GM12878 (cell line): ENCODE measurements around the gene GRIN2C. TPM values are rescaled to one million over a fixed set of nuclear protein-coding genes. Genes with fewer than 3 reads are reported as not detected.

Source experiments
- ATAC-seq: fragments of 200-7000 bp; cut with Tn5 transposase; 3 replicates; pipeline ENCODE4 v1.9.1; 2020; ENCODE audit warnings: mild to moderate bottlenecking, moderate library complexity
- BruUV-seq: library from RNA; stranded (reverse); fragments of 400-500 nt; replicated peaks from 2 replicates; lab custom pipeline; 2021; lab: Mats Ljungman, UMichigan
- CTCF ChIA-PET: fragments of 300-600 bp; sonication (Branson Sonifier 250); formaldehyde crosslinking; extraction: SDS; loops from one replicate; lab custom pipeline; 2021; ENCODE audit warnings: inconsistent platforms; lab: Yijun Ruan, JAX
- POLR2A ChIA-PET: fragments of 350-600 bp; formaldehyde crosslinking; extraction: SDS; loops from one replicate; lab custom pipeline; 2021; ENCODE audit warnings: inconsistent platforms; lab: Charles Lee
- RAD21 ChIA-PET: fragments of 300-600 bp; sonication (Branson Sonifier 250); formaldehyde crosslinking; loops from one replicate; lab custom pipeline; 2023; ENCODE audit warnings: antibody characterized with exemption; ENCODE audit not compliant: unreplicated experiment; lab: Charles Lee
- SMC1A ChIA-PET: fragments of 300-600 bp; sonication (Branson Sonifier 250); formaldehyde crosslinking; loops from one replicate; lab custom pipeline; 2023; ENCODE audit not compliant: unreplicated experiment, uncharacterized antibody; lab: Charles Lee
- DNase-seq: peaks from one replicate; pipeline ENCODE4 v3.0.0-alpha.2; 2011; ENCODE audit warnings: low read depth, low spot score
- FAIRE-seq: peaks from 3 replicates; lab custom pipeline; 2011; peaks lifted over from hg19 to GRCh38; lab: Jason Lieb, UNC
- H2AFZ ChIP-seq: 2 replicates; pipeline ENCODE4 v1.6.0; 2011; ENCODE audit warnings: low read depth, low read length, control low read depth; ENCODE audit not compliant: control insufficient read depth
- H3K27ac ChIP-seq: 2 replicates; pipeline ENCODE4 v1.5.1; 2011; ENCODE audit warnings: control low read depth; ENCODE audit not compliant: control insufficient read depth, insufficient read depth
- H3K27me3 ChIP-seq, 2 experiments: replicated peaks in 1 of 2; 2 replicates each; pipeline versions ENCODE4 v1.6.0 to v1.6.1; 2011; ENCODE audit warnings: low read length in 1 of 2; ENCODE audit not compliant: control insufficient read depth in 2 of 2, insufficient read depth in 2 of 2
- H3K36me3 ChIP-seq, 2 experiments: 2 replicates each; pipeline ENCODE4 v1.5.1; 2011; ENCODE audit warnings: low read length in 1 of 2; ENCODE audit not compliant: control insufficient read depth in 2 of 2, insufficient read depth in 2 of 2
- H3K4me1 ChIP-seq: 2 replicates; pipeline ENCODE4 v1.6.1; 2011; ENCODE audit warnings: mild to moderate bottlenecking, low read length, moderate library complexity, mixed read lengths; ENCODE audit not compliant: control insufficient read depth, insufficient read depth
- H3K4me2 ChIP-seq: 2 replicates; pipeline ENCODE4 v1.6.0; 2011; ENCODE audit warnings: control low read depth; ENCODE audit not compliant: control insufficient read depth, insufficient read depth
- H3K4me3 ChIP-seq: fragments of 200-600 bp; sonication (generic); 2 replicates; pipeline ENCODE4 v1.5.1; 2016
- H3K79me2 ChIP-seq: 2 replicates; pipeline ENCODE4 v1.6.0; 2011; ENCODE audit warnings: low read length; ENCODE audit not compliant: control insufficient read depth, insufficient read depth
- H3K9ac ChIP-seq: 2 replicates; pipeline ENCODE4 v1.8.0; 2011; ENCODE audit warnings: low read length, control low read depth, mixed read lengths; ENCODE audit not compliant: control insufficient read depth, insufficient read depth
- H3K9me3 ChIP-seq: replicated peaks from 3 replicates; pipeline ENCODE4 v1.5.1; 2011; ENCODE audit warnings: mild to moderate bottlenecking, low read length; ENCODE audit not compliant: control insufficient read depth, insufficient read depth
- H4K20me1 ChIP-seq: 2 replicates; pipeline ENCODE4 v1.6.0; 2011; ENCODE audit not compliant: control insufficient read depth, insufficient read depth
- BACH1 ChIP-seq: fragments of 450-650 bp; IDR thresholded peaks from 2 replicates; pipeline ENCODE4 v1.6.1; 2017; ENCODE audit warnings: mild to moderate bottlenecking, borderline replicate concordance
- CREB1 ChIP-seq: IDR thresholded peaks from 2 replicates; pipeline ENCODE4 v1.6.1; 2012; ENCODE audit warnings: low read depth, mild to moderate bottlenecking, inconsistent platforms
- ETV6 ChIP-seq, 2 experiments: fragments of 450-650 bp in 1 of 2; IDR thresholded peaks in 1 of 2; conservative IDR thresholded peaks in 1 of 2; 2 replicates each; pipeline ENCODE4 v1.6.1; 2014; ENCODE audit warnings: antibody characterized with exemption in 1 of 2, borderline replicate concordance in 1 of 2, low read depth in 1 of 2, mild to moderate bottlenecking in 1 of 2, moderate library complexity in 1 of 2
- HDAC2 ChIP-seq: fragments of 200-600 bp; sonication (generic); IDR thresholded peaks from 2 replicates; pipeline ENCODE4 v1.6.1; 2017
- IRF4 ChIP-seq: IDR thresholded peaks from 2 replicates; pipeline ENCODE4 v1.6.1; 2011; ENCODE audit warnings: low read depth, low read length
- MTA2 ChIP-seq: fragments of 450-650 bp; IDR thresholded peaks from 2 replicates; pipeline ENCODE4 v1.6.1; 2016; ENCODE audit warnings: low read depth, mild to moderate bottlenecking, moderate library complexity
- MYB ChIP-seq: fragments of 150-350 bp; IDR thresholded peaks from 2 replicates; pipeline ENCODE4 v1.6.1; 2014; ENCODE audit warnings: mild to moderate bottlenecking, low read depth, low read length, borderline replicate concordance
- NFYB ChIP-seq: IDR thresholded peaks from 2 replicates; pipeline ENCODE4 v1.6.1; 2011; ENCODE audit warnings: low read depth, mild to moderate bottlenecking, low read length, improper control_type of control experiment, moderate library complexity; ENCODE audit not compliant: insufficient read depth
- NRF1 ChIP-seq: conservative IDR thresholded peaks from 2 replicates; pipeline ENCODE4 v1.6.1; 2011; ENCODE audit warnings: mild to moderate bottlenecking, low read depth, low read length, improper control_type of control experiment
- SMARCA5 ChIP-seq: fragments of 450-650 bp; IDR thresholded peaks from 2 replicates; pipeline ENCODE4 v1.6.1; 2017; ENCODE audit warnings: mild to moderate bottlenecking
- SPI1 ChIP-seq: IDR thresholded peaks from 2 replicates; pipeline ENCODE4 v1.6.1; 2011; ENCODE audit warnings: low read depth, mild to moderate bottlenecking, low read length, moderate library complexity, borderline replicate concordance; ENCODE audit not compliant: insufficient read depth
- SREBF1 ChIP-seq: IDR thresholded peaks from 2 replicates; pipeline ENCODE4 v1.6.1; 2012; ENCODE audit warnings: mild to moderate bottlenecking, low read length
- SUZ12 ChIP-seq: fragments of 200-600 bp; sonication (generic); IDR thresholded peaks from one replicate; pipeline ENCODE4 v1.6.1; 2018; ENCODE audit warnings: antibody characterized with exemption, mild to moderate bottlenecking; ENCODE audit not compliant: unreplicated experiment
- TBL1XR1 ChIP-seq: IDR thresholded peaks from 2 replicates; pipeline ENCODE4 v1.6.1; 2012; ENCODE audit warnings: low read depth, low read length, improper control_type of control experiment
- TCF12 ChIP-seq: IDR thresholded peaks from 2 replicates; pipeline ENCODE4 v1.6.1; 2011; ENCODE audit warnings: low read depth, mild to moderate bottlenecking, low read length
- WGBS: methylation state at CpG from one replicate; pipeline ENCODE4 v1.1.6; 2016; ENCODE audit warnings: low lambda C conversion rate; ENCODE audit not compliant: insufficient replicate concordance, insufficient coverage; ENCODE audit errors: missing lambda C conversion rate; 5-methylcytosine and 5-hydroxymethylcytosine counted together
- in situ Hi-C: fragments of 300-500 bp; cut with MboI; formaldehyde crosslinking; loops from 9 replicates; pipeline ENCODE4 v1.14.3; 2018; ENCODE audit warnings: mixed read lengths
- intact Hi-C: fragments of 100-400 bp; cut with micrococcal nuclease; formaldehyde crosslinking; loops from one replicate; pipeline ENCODE4 v1.14.2; 2022; ENCODE audit not compliant: unreplicated experiment
- polyA plus RNA-seq, 11 experiments: library from polyadenylated mRNA; depleted of rRNA in 4 of 11; unstranded in 6 of 11; stranded (reverse) in 5 of 11; fragments of >200 nt; fragmentation: Nextera tagmentation in 4 of 11; fragmentation: Illumina TruSeq in 1 of 11; extraction: Ambion mirVana in 4 of 11; extraction: Trizol in 1 of 11; gene quantifications; 1 replicate in 1 of 11; 2 replicates in 10 of 11; pipeline versions ENCODE4 v1.2.1 to v1.2.3, GENCODE V29; 2011 to 2016; ENCODE audit warnings: inconsistent platforms in 2 of 11, missing spikeins in 2 of 11, low read depth in 1 of 11
- total RNA-seq, 4 experiments: library from RNA; depleted of rRNA in 3 of 4; stranded (reverse); fragments of >200 nt in 3 of 4; fragmentation: Illumina TruSeq in 1 of 4; extraction: Trizol in 1 of 4; gene quantifications; 2 replicates each; pipeline versions ENCODE4 v1.2.1 to v1.2.3, GENCODE V29; 2013 to 2021
- TF ChIP-seq, protein P1 (sequence below): fragments of 450-650 bp; IDR thresholded peaks from 2 replicates; pipeline ENCODE4 v1.6.1; 2017; ENCODE audit warnings: mild to moderate bottlenecking, moderate library complexity
- TF ChIP-seq, protein P2 (sequence below): fragments of 150-350 bp; IDR thresholded peaks from 2 replicates; pipeline ENCODE4 v1.6.1; 2014; ENCODE audit warnings: mild to moderate bottlenecking, low read depth, low read length
- TF ChIP-seq, protein P3 (sequence below), 3 experiments: IDR thresholded peaks in 2 of 3; conservative IDR thresholded peaks in 1 of 3; 2 replicates each; pipeline ENCODE4 v1.5.1; 2011; ENCODE audit warnings: low read depth in 3 of 3, low read length in 3 of 3, mild to moderate bottlenecking in 3 of 3, control low read depth in 2 of 3, moderate library complexity in 2 of 3, inconsistent platforms in 1 of 3, mixed read lengths in 1 of 3; ENCODE audit not compliant: control insufficient read depth in 2 of 3, insufficient read depth in 1 of 3; ENCODE audit errors: extremely low read depth in 1 of 3

The GRIN2C gene
- total and polyA plus RNA-seq, 10 of the 15 experiments (the other 5 are each of a cell fraction or from before 2014, with no cell fraction given), result 0.01 to 0.20 (median 0.11) TPM; not detected in 2

DNA sequence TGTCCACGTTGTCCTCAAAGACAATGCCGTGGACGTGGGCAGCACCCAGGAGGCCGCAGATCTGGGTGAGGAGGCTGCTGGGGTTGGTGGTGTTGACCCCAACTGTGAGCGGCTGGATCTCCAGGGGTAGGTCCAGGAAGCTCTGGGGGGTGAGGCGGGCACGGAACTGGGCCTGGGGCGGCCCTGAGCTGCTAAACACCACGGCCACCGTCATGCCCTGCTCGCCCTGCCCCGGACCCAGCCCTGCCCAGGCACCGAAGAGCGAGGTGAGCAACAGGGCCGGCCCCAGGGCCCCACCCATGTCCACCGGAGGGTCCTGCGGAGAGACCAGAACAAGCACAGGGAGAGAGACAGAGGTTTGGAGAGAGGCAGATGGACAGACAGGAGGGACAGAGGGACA lies 4.9 kb downstream of the GRIN2C start:
- Histone ChIP-seq H3K79me2 (no peaks in the 10 kb centered on the region), H3K27ac (no peak overlapping the region), H3K9me3 (no peaks in the 10 kb centered on the region), H2AFZ (no peak overlapping the region), H3K9ac (no peak overlapping the region), H3K4me1 (no peaks in the 10 kb centered on the region), H3K27me3 (peaks cover 7 to 8% of the 10 kb centered on the region in 2 experiments), H3K4me3 (no peak overlapping the region), H3K4me2 (no peak overlapping the region), H3K36me3 (no peaks in the 10 kb centered on the region), H4K20me1 (no peaks in the 10 kb centered on the region)
- FAIRE-seq, result no peak
- 22% methylated on average over 17 of the region's 17 CpGs for WGBS
- in situ Hi-C loops (loop anchor here (5.0 kb wide), 1 partner anchor 62 kb away; no protein-coding TSS in a partner anchor), intact Hi-C loops (no loop called here)
- BruUV-seq, result no TSS peak
- CTCF ChIA-PET, result interaction anchor here (1.0 kb wide), 1 partner anchor 14 kb away, joined by 3 read pairs; no protein-coding TSS in a partner anchor
- POLR2A ChIA-PET, result no interaction called here
- SMC1A ChIA-PET, result interaction anchor here (1.0 kb wide), 1 partner anchor 64 kb away, joined by 4 read pairs; no protein-coding TSS in a partner anchor
- RAD21 ChIA-PET, result no interaction called here
- TF ChIP-seq SREBF1, result no peak
- TF ChIP-seq MYB, result no peak
- TF ChIP-seq HDAC2, result no peak
- TF ChIP-seq SUZ12, result no peak
- TF ChIP-seq ETV6 (conservative IDR thresholded peaks at IDR 0.05 in 1 of 2, IDR thresholded peaks at IDR 0.05 in 1 of 2; ENCODE audit: borderline replicate concordance in 1 of 2, low read depth in 1 of 2), result no peak
- TF ChIP-seq MTA2, result no peak
- no peak for TF ChIP-seq BACH1
- TF ChIP-seq SMARCA5, result no peak
- no peak for TF ChIP-seq TBL1XR1
- TF ChIP-seq, protein P1, sequence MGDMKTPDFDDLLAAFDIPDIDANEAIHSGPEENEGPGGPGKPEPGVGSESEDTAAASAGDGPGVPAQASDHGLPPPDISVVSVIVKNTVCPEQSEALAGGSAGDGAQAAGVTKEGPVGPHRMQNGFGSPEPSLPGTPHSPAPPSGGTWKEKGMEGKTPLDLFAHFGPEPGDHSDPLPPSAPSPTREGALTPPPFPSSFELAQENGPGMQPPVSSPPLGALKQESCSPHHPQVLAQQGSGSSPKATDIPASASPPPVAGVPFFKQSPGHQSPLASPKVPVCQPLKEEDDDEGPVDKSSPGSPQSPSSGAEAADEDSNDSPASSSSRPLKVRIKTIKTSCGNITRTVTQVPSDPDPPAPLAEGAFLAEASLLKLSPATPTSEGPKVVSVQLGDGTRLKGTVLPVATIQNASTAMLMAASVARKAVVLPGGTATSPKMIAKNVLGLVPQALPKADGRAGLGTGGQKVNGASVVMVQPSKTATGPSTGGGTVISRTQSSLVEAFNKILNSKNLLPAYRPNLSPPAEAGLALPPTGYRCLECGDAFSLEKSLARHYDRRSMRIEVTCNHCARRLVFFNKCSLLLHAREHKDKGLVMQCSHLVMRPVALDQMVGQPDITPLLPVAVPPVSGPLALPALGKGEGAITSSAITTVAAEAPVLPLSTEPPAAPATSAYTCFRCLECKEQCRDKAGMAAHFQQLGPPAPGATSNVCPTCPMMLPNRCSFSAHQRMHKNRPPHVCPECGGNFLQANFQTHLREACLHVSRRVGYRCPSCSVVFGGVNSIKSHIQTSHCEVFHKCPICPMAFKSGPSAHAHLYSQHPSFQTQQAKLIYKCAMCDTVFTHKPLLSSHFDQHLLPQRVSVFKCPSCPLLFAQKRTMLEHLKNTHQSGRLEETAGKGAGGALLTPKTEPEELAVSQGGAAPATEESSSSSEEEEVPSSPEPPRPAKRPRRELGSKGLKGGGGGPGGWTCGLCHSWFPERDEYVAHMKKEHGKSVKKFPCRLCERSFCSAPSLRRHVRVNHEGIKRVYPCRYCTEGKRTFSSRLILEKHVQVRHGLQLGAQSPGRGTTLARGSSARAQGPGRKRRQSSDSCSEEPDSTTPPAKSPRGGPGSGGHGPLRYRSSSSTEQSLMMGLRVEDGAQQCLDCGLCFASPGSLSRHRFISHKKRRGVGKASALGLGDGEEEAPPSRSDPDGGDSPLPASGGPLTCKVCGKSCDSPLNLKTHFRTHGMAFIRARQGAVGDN, result no peak
- TF ChIP-seq, protein P2, sequence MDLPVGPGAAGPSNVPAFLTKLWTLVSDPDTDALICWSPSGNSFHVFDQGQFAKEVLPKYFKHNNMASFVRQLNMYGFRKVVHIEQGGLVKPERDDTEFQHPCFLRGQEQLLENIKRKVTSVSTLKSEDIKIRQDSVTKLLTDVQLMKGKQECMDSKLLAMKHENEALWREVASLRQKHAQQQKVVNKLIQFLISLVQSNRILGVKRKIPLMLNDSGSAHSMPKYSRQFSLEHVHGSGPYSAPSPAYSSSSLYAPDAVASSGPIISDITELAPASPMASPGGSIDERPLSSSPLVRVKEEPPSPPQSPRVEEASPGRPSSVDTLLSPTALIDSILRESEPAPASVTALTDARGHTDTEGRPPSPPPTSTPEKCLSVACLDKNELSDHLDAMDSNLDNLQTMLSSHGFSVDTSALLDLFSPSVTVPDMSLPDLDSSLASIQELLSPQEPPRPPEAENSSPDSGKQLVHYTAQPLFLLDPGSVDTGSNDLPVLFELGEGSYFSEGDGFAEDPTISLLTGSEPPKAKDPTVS, result no peak
- no peak for TF ChIP-seq SPI1
- no peak for TF ChIP-seq CREB1
- TF ChIP-seq IRF4, result no peak
- no peak for TF ChIP-seq NRF1
- TF ChIP-seq, protein P3, sequence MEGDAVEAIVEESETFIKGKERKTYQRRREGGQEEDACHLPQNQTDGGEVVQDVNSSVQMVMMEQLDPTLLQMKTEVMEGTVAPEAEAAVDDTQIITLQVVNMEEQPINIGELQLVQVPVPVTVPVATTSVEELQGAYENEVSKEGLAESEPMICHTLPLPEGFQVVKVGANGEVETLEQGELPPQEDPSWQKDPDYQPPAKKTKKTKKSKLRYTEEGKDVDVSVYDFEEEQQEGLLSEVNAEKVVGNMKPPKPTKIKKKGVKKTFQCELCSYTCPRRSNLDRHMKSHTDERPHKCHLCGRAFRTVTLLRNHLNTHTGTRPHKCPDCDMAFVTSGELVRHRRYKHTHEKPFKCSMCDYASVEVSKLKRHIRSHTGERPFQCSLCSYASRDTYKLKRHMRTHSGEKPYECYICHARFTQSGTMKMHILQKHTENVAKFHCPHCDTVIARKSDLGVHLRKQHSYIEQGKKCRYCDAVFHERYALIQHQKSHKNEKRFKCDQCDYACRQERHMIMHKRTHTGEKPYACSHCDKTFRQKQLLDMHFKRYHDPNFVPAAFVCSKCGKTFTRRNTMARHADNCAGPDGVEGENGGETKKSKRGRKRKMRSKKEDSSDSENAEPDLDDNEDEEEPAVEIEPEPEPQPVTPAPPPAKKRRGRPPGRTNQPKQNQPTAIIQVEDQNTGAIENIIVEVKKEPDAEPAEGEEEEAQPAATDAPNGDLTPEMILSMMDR (IDR thresholded peaks at IDR 0.05 in 2 of 3, conservative IDR thresholded peaks at IDR 0.05 in 1 of 3; ENCODE audit: control insufficient read depth in 2 of 3, extremely low read depth in 1 of 3, insufficient read depth in 1 of 3, low read depth in 3 of 3, low read length in 3 of 3), result no peak
- TF ChIP-seq NFYB, result no peak
- no peak for TF ChIP-seq TCF12
- no peak for DNase-seq
- no peak for ATAC-seq
